ENCODE results near the gene MACROD2.

- TF ChIP-seq POLR2A (IDR thresholded peaks at IDR 0.05; ENCODE audit: low read depth, low read length) (no peak), POLR2AphosphoS5 (IDR thresholded peaks at IDR 0.05; ENCODE audit: low read depth, low read length) (no peak), TAF1 (IDR thresholded peaks at IDR 0.05; ENCODE audit: low read depth, low read length) (no peak)
Observed at GRCh38 chr20:14583413-14583812, 588.1 kb downstream of the MACROD2 start.
